ENCODE results near the gene TUT1.

DNA sequence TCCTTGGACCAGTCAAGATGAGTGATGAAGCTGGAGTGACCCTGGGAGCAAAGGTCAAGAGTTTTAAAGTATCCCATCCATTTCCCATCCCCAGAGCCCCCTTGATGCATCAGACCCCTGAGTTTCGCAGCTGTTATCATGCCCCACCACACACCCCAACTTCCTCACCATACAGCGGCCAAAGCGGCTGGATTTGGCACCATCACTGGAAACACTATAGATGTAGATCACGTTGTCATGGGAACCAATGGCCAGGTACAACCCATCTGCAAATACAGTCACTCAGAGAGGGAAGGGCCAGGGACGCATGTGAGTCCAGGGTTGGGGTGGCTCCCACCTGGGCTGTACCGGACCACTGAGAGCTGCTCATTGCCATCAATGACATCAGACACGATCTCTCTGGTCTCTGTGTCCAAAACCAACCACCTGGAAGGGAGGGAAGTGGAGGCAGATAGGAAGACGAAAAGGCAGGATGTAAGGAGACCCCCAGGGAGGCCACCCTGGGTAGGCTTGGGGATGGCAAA lies 12.5 kb upstream of the TUT1 start:
- TF ChIP-seq CTCF (IDR thresholded peaks at IDR 0.05) (no peak), POLR2A (IDR thresholded peaks at IDR 0.05) (no peak)

Data from testis (tissue), 2 donors.